ENCODE data around the gene RICTOR. TPM values are rescaled to one million over a fixed set of nuclear protein-coding genes. Genes with fewer than 3 reads are reported as not detected.

Gene RICTOR
- total RNA-seq, 2 experiments from 2014 or later = 23.2 to 28.5 TPM

- Mint-ChIP-seq H3K4me3 (peak overlapping the region; percentile 96), H3K9me3 (ENCODE audit: low read depth) (peaks cover under 1% of the 10 kb centered on the region), H3K4me1 (peaks cover 42% of the 10 kb centered on the region), H3K36me3 (ENCODE audit: low read depth) (peaks cover 16% of the 10 kb centered on the region), H3K27ac (peak overlapping the region; percentile 90), H3K27me3 (peaks cover 7% of the 10 kb centered on the region)
- DNase-seq (no peak), ATAC-seq (peak; percentile 25)
- ChIA-PET CTCF (interaction anchor here (1.9 kb wide), 1 partner anchor 10 kb away, joined by 4 read pairs; no protein-coding TSS in a partner anchor), POLR2A (no interaction called here)
- intact Hi-C loops (cut with DNase I, micrococcal nuclease) = loop anchor here (1.0 to 10.0 kb wide), 10 partner anchors 33 to 1761 kb away; partner anchors contain the start of genes NUP155 (in 1 of the 2), OSMR (in 1 of the 2), RPL37 (in 1 of the 2) and WDR70 (in 1 of the 2)
Observed at GRCh38 chr5:39073767-39074016, 507 bp downstream of the RICTOR start.

GRCh38 chr5:39072925-39073766, 1.1 kb downstream of the RICTOR start:
- CTCF ChIA-PET = interaction anchor here (0.7 to 2.9 kb wide), 11 partner anchors 8 to 217 kb away, joined by 3 to 12 read pairs (median 4); no protein-coding TSS in a partner anchor
- intact Hi-C loops (cut with DNase I, micrococcal nuclease) = loop anchor here (5.0 to 10.0 kb wide), 6 partner anchors 66 to 1762 kb away; partner anchors contain the start of genes NUP155 (in 1 of the 2), OSMR (in 1 of the 2), RPL37 (in 1 of the 2) and WDR70 (in 1 of the 2)
- peaks cover 3% of the 10 kb centered on the region for H3K9me3 Mint-ChIP-seq (ENCODE audit: low read depth)
- peak; percentile 76 for DNase-seq
- peaks cover 22% of the 10 kb centered on the region for H3K36me3 Mint-ChIP-seq (ENCODE audit: low read depth)
- peak overlapping the region; percentile 96 for H3K4me3 Mint-ChIP-seq
- peaks cover 45% of the 10 kb centered on the region for H3K4me1 Mint-ChIP-seq
- H3K27ac Mint-ChIP-seq = peak overlapping the region; percentile 90
- peak; percentile 48 for ATAC-seq
- peaks cover 3% of the 10 kb centered on the region for H3K27me3 Mint-ChIP-seq
- POLR2A ChIA-PET = no interaction called here

- DNase-seq (no peak), ATAC-seq (no peak)
- peaks cover 50% of the 10 kb centered on the region for H3K4me1 Mint-ChIP-seq
- peaks cover 23% of the 10 kb centered on the region for H3K9me3 Mint-ChIP-seq (ENCODE audit: low read depth)
- H3K4me3 Mint-ChIP-seq = no peak overlapping the region
- intact Hi-C loops (cut with DNase I, micrococcal nuclease) = no loop called here
- H3K27ac Mint-ChIP-seq = no peak overlapping the region
- ChIA-PET CTCF (interaction anchor here (1.1 to 1.5 kb wide), 2 partner anchors 8 to 62 kb away, joined by 3 to 4 read pairs; no protein-coding TSS in a partner anchor), POLR2A (no interaction called here)
- H3K27me3 Mint-ChIP-seq = no peaks in the 10 kb centered on the region
- H3K36me3 Mint-ChIP-seq (ENCODE audit: low read depth) = peaks cover 49% of the 10 kb centered on the region
Observed at GRCh38 chr5:39068099-39068498, 6.1 kb downstream of the RICTOR start.

GRCh38 chr5:39064450-39064849, 9.7 kb downstream of the RICTOR start:
- ChIA-PET CTCF (no interaction called here), POLR2A (interaction anchor here (0.6 kb wide), 1 partner anchor 13 kb away, joined by 3 read pairs; no protein-coding TSS in a partner anchor)
- intact Hi-C loops (cut with DNase I, micrococcal nuclease) = no loop called here
- Mint-ChIP-seq H3K4me3 (no peak overlapping the region), H3K27ac (no peak overlapping the region), H3K4me1 (peaks cover 62% of the 10 kb centered on the region), H3K36me3 (ENCODE audit: low read depth) (peaks cover 40% of the 10 kb centered on the region), H3K27me3 (no peaks in the 10 kb centered on the region), H3K9me3 (ENCODE audit: low read depth) (peaks cover 23% of the 10 kb centered on the region)
- peak; percentile 21 for ATAC-seq
- no peak for DNase-seq

- peaks cover 67% of the 10 kb centered on the region for H3K4me1 Mint-ChIP-seq
- intact Hi-C loops (cut with DNase I, micrococcal nuclease) = no loop called here
- ATAC-seq (no peak), DNase-seq (no peak)
- ChIA-PET CTCF (interaction anchor here (1.2 kb wide), 1 partner anchor 10 kb away, joined by 4 read pairs; no protein-coding TSS in a partner anchor), POLR2A (no interaction called here)
- peaks cover 19% of the 10 kb centered on the region for H3K9me3 Mint-ChIP-seq (ENCODE audit: low read depth)
- H3K27ac Mint-ChIP-seq = no peak overlapping the region
- H3K36me3 Mint-ChIP-seq (ENCODE audit: low read depth) = peaks cover 29% of the 10 kb centered on the region
- H3K4me3 Mint-ChIP-seq = no peak overlapping the region
- no peaks in the 10 kb centered on the region for H3K27me3 Mint-ChIP-seq
Observed at GRCh38 chr5:39063037-39063436, 11.2 kb downstream of the RICTOR start.

GRCh38 chr5:39062530-39062929, 11.7 kb downstream of the RICTOR start:
- Mint-ChIP-seq H3K27me3 (no peaks in the 10 kb centered on the region), H3K4me3 (no peak overlapping the region), H3K9me3 (ENCODE audit: low read depth) (peaks cover 16% of the 10 kb centered on the region), H3K36me3 (ENCODE audit: low read depth) (peaks cover 24% of the 10 kb centered on the region), H3K4me1 (peaks cover 70% of the 10 kb centered on the region), H3K27ac (no peak overlapping the region)
- CTCF ChIA-PET = interaction anchor here (0.6 to 2.8 kb wide), 2 partner anchors 9 to 197 kb away, joined by 3 to 12 read pairs; no protein-coding TSS in a partner anchor
- DNase-seq = no peak
- POLR2A ChIA-PET = interaction anchor here (0.7 kb wide), 1 partner anchor 58 kb away, joined by 9 read pairs; no protein-coding TSS in a partner anchor
- no peak for ATAC-seq
- intact Hi-C loops (cut with DNase I, micrococcal nuclease) = no loop called here

- intact Hi-C loops (cut with DNase I, micrococcal nuclease) = no loop called here
- no peak for DNase-seq
- no peak overlapping the region for H3K27ac Mint-ChIP-seq
- H3K4me3 Mint-ChIP-seq = no peak overlapping the region
- peak; percentile 24 for ATAC-seq
- ChIA-PET CTCF (interaction anchor here (0.6 to 2.8 kb wide), 3 partner anchors 10 to 197 kb away, joined by 3 to 12 read pairs (median 3); no protein-coding TSS in a partner anchor), POLR2A (interaction anchor here (0.7 kb wide), 1 partner anchor 58 kb away, joined by 9 read pairs; no protein-coding TSS in a partner anchor)
- H3K27me3 Mint-ChIP-seq = no peaks in the 10 kb centered on the region
- peaks cover 71% of the 10 kb centered on the region for H3K4me1 Mint-ChIP-seq
- peaks cover 20% of the 10 kb centered on the region for H3K36me3 Mint-ChIP-seq (ENCODE audit: low read depth)
- H3K9me3 Mint-ChIP-seq (ENCODE audit: low read depth) = peaks cover 11% of the 10 kb centered on the region
Observed at GRCh38 chr5:39062104-39062503, 12.1 kb downstream of the RICTOR start.

- CTCF ChIA-PET = no interaction called here
- ATAC-seq (no peak), DNase-seq (no peak)
- Mint-ChIP-seq H3K9me3 (ENCODE audit: low read depth) (no peaks in the 10 kb centered on the region), H3K36me3 (ENCODE audit: low read depth) (peaks cover 8% of the 10 kb centered on the region), H3K27me3 (no peaks in the 10 kb centered on the region), H3K4me3 (no peak overlapping the region), H3K4me1 (peaks cover 71% of the 10 kb centered on the region), H3K27ac (no peak overlapping the region)
- intact Hi-C loops (cut with DNase I, micrococcal nuclease) = no loop called here
- POLR2A ChIA-PET = no interaction called here
Observed at GRCh38 chr5:39059064-39059463, 15.1 kb downstream of the RICTOR start.

GRCh38 chr5:39058178-39058921, 15.8 kb downstream of the RICTOR start:
- peaks cover 9% of the 10 kb centered on the region for H3K36me3 Mint-ChIP-seq (ENCODE audit: low read depth)
- peak; percentile 45 for ATAC-seq
- H3K9me3 Mint-ChIP-seq (ENCODE audit: low read depth) = no peaks in the 10 kb centered on the region

GRCh38 chr5:39057734-39058133, 16.5 kb downstream of the RICTOR start:
- POLR2A ChIA-PET = no interaction called here
- no peak overlapping the region for H3K27ac Mint-ChIP-seq
- peak overlapping the region; percentile 24 for H3K4me3 Mint-ChIP-seq
- H3K36me3 Mint-ChIP-seq (ENCODE audit: low read depth) = peaks cover 9% of the 10 kb centered on the region
- H3K9me3 Mint-ChIP-seq (ENCODE audit: low read depth) = no peaks in the 10 kb centered on the region
- CTCF ChIA-PET = interaction anchor here (0.6 to 1.3 kb wide), 2 partner anchors 11 to 21 kb away, joined by 3 to 4 read pairs; no protein-coding TSS in a partner anchor
- peaks cover 67% of the 10 kb centered on the region for H3K4me1 Mint-ChIP-seq
- ATAC-seq (no peak), DNase-seq (no peak)
- H3K27me3 Mint-ChIP-seq = no peaks in the 10 kb centered on the region
- intact Hi-C loops (cut with DNase I, micrococcal nuclease) = no loop called here

More at GRCh38 chr5:39058178-39058921, 15.8 kb downstream of the RICTOR start:
- DNase-seq = no peak
- ChIA-PET CTCF (no interaction called here), POLR2A (no interaction called here)
- Mint-ChIP-seq H3K4me3 (peak overlapping the region; percentile 24), H3K4me1 (peaks cover 70% of the 10 kb centered on the region), H3K27ac (no peak overlapping the region), H3K27me3 (no peaks in the 10 kb centered on the region)
- intact Hi-C loops (cut with DNase I, micrococcal nuclease) = no loop called here

GRCh38 chr5:39055768-39056398, 18.3 kb downstream of the RICTOR start:
- H3K4me1 Mint-ChIP-seq = peaks cover 62% of the 10 kb centered on the region
- no peaks in the 10 kb centered on the region for H3K27me3 Mint-ChIP-seq
- intact Hi-C loops (cut with DNase I, micrococcal nuclease) = no loop called here

More at GRCh38 chr5:39055768-39056398, 18.3 kb downstream of the RICTOR start:
- ATAC-seq (no peak), DNase-seq (no peak)
- H3K27ac Mint-ChIP-seq = no peak overlapping the region
- no peak overlapping the region for H3K4me3 Mint-ChIP-seq
- ChIA-PET POLR2A (no interaction called here), CTCF (no interaction called here)
- peaks cover 9% of the 10 kb centered on the region for H3K36me3 Mint-ChIP-seq (ENCODE audit: low read depth)
- H3K9me3 Mint-ChIP-seq (ENCODE audit: low read depth) = no peaks in the 10 kb centered on the region

Measured in activated CD4-positive, alpha-beta T cell treated with anti-CD3 and anti-CD28 coated beads for 36 hours (primary cell).